Adipocyte (in vitro differentiated cells): ENCODE data around the gene CPXM2.

Experiments used
- DNase-seq: peaks from one replicate; pipeline ENCODE4 v3.0.0-alpha.2; 2015; ENCODE audit warnings: low read depth
- H3K27me3 ChIP-seq: replicated peaks from 2 replicates; pipeline ENCODE4 v1.7.0; 2013; ENCODE audit warnings: mild to moderate bottlenecking, low read length, moderate library complexity; ENCODE audit not compliant: control insufficient read depth, insufficient read depth
- H3K36me3 ChIP-seq: 2 replicates; pipeline ENCODE4 v1.7.0; 2013; ENCODE audit warnings: low read length, mild to moderate bottlenecking, moderate library complexity; ENCODE audit not compliant: control insufficient read depth, insufficient read depth, severe bottlenecking
- H3K4me1 ChIP-seq: 2 replicates; pipeline ENCODE4 v1.7.0; 2013; ENCODE audit warnings: mild to moderate bottlenecking, low read length, moderate library complexity; ENCODE audit not compliant: control insufficient read depth, insufficient read depth
- H3K4me3 ChIP-seq: 2 replicates; pipeline ENCODE4 v1.7.0; 2013; ENCODE audit warnings: mild to moderate bottlenecking, low read length, moderate library complexity
- H3K9ac ChIP-seq: 2 replicates; pipeline ENCODE4 v1.7.0; 2013; ENCODE audit warnings: mild to moderate bottlenecking, low read length, moderate library complexity
- H3K9me3 ChIP-seq: 2 replicates; pipeline ENCODE4 v1.7.0; 2013; ENCODE audit warnings: mild to moderate bottlenecking, low read length, moderate library complexity; ENCODE audit not compliant: control insufficient read depth

The CPXM2 gene

GRCh38 chr10:123891144-123892071 is at the start of gene CPXM2:
Gene CPXM2, minus strand, starts transcription at chr10:123891807. Its CDS starts 148 bp downstream, at chr10:123891659.
- Histone ChIP-seq H3K4me1 (peaks cover 20% of the 10 kb centered on the region), H3K9me3 (no peaks in the 10 kb centered on the region), H3K27me3 (peaks cover 6% of the 10 kb centered on the region), H3K9ac (peak within 1 kb of the TSS; percentile 25), H3K36me3 (no peaks in the 10 kb centered on the region), H3K4me3 (peak within 1 kb of the TSS; percentile 50)
- DNase-seq, result peak; percentile 54

DNA sequence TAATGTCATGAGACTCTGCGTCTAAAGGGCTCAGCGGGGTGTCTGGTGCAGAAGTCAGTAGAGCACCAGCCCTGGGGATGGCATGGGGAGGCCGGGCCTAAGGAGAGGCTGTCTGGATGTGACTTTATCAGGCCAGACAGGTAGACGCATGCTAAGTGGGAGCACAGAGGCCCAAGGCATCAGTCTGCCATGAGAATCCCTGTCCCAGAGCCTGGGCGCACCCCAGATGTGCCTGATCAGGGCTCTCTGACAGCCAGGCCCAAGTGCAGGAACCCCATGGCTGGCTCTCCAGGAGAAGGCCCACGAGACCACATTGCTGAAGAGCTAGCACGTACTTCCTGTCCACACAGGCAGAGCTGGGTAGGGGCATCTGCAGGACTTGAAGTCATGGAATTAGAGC is 48.0 kb upstream of the CPXM2 start:
- H3K36me3 ChIP-seq, result no peaks in the 10 kb centered on the region
- DNase-seq, result no peak
- no peaks in the 10 kb centered on the region for H3K9me3 ChIP-seq
- H3K27me3 ChIP-seq, result no peaks in the 10 kb centered on the region
- no peak overlapping the region for H3K9ac ChIP-seq
- no peak overlapping the region for H3K4me3 ChIP-seq
- H3K4me1 ChIP-seq, result peaks cover 7% of the 10 kb centered on the region

DNA sequence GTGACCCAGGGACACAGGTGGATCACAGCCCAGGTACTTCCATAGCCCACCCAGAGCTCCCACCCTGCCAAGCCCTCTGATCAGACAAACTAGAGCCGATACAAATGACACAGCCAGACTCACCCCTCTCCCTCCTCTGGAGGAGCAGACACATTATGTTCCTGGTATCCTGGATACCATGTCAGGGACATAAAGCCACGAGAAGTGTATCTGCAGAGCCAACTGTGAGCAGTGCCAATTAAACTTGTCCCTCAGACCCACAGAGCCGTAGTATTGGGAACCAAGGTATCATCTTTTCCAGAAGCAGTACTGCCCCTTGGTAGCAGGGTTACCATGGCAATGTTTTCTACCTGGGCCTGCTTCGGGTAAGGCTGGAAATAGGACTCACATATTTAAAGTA is 47.3 kb upstream of the CPXM2 start:
- Histone ChIP-seq H3K4me3 (no peak overlapping the region), H3K9me3 (no peaks in the 10 kb centered on the region), H3K27me3 (no peaks in the 10 kb centered on the region), H3K4me1 (peaks cover 7% of the 10 kb centered on the region), H3K9ac (no peak overlapping the region), H3K36me3 (no peaks in the 10 kb centered on the region)
- DNase-seq, result no peak

DNA sequence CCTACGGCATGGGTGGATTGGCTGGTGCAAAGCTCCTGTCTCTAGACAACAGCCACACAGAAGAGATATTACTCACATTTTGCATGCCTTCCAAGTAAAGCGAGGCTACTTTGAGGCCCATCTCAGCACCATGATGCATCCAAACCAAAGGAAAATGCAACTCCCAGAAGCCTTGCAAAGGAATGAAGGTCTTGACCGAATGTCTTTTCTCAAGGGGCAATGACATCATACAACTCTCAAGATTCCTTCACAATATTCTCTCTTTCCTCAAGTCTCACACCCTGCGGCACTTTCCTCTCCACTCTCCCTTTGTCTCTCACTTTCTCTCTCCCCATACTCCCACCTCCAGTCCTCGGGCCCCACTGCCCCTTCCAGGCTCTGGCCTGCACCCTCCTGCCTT is 44.8 kb upstream of the CPXM2 start:
- H3K27me3 ChIP-seq, result no peaks in the 10 kb centered on the region
- H3K4me3 ChIP-seq, result no peak overlapping the region
- H3K36me3 ChIP-seq, result no peaks in the 10 kb centered on the region
- DNase-seq, result no peak
- no peak overlapping the region for H3K9ac ChIP-seq
- peaks cover 7% of the 10 kb centered on the region for H3K4me1 ChIP-seq
- no peaks in the 10 kb centered on the region for H3K9me3 ChIP-seq

DNA sequence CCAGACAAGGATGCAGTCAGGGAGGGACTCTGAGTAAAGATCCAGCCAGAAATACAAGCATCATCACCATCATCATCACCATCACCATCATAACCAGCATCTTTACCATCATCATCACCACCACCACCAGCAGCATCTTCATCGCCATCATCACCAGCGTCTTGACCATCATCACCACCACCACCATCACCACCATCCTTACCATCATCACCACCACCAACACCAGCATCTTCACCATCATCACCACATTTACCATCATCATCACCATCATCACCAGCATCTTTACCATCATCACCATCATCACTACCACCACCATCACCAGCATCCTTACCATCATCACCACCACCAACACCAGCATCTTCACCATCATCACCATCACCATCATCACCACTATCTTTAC is 44.1 kb upstream of the CPXM2 start:
- Histone ChIP-seq H3K4me1 (peaks cover 13% of the 10 kb centered on the region), H3K36me3 (no peaks in the 10 kb centered on the region), H3K27me3 (no peaks in the 10 kb centered on the region), H3K9me3 (no peaks in the 10 kb centered on the region), H3K9ac (no peak overlapping the region), H3K4me3 (no peak overlapping the region)
- DNase-seq, result no peak

DNA sequence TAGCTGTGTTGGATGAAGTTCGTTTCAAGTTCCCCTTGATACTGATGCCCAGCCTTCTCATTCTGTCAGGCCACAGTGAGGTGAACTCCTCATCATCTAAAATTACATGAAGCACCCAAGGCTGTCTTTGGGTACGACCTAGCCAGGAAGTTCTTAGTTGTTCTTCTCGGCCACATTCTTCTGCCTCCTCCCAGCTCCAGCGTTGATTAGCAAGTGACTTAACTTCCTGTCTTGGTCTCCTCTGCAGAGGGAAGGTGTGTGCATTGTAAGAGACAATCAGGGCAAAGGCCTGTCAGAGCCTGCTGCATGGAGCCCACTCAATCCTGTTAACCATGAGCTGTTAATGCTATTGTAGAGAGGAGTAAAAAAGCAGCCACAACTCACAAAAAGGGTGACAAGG is 43.2 kb upstream of the CPXM2 start:
- H3K9ac ChIP-seq, result no peak overlapping the region
- H3K4me1 ChIP-seq, result peaks cover 21% of the 10 kb centered on the region
- no peaks in the 10 kb centered on the region for H3K9me3 ChIP-seq
- H3K36me3 ChIP-seq, result no peaks in the 10 kb centered on the region
- DNase-seq, result no peak
- no peaks in the 10 kb centered on the region for H3K27me3 ChIP-seq
- H3K4me3 ChIP-seq, result no peak overlapping the region

- Histone ChIP-seq H3K4me1 (peaks cover 24% of the 10 kb centered on the region), H3K4me3 (peak overlapping the region; percentile 14), H3K9me3 (peaks cover 7% of the 10 kb centered on the region), H3K36me3 (no peaks in the 10 kb centered on the region), H3K9ac (peak overlapping the region; percentile 27), H3K27me3 (no peaks in the 10 kb centered on the region)
- peak; percentile 85 for DNase-seq
Observed at GRCh38 chr10:123930340-123931001, 38.9 kb upstream of the CPXM2 start.

DNA sequence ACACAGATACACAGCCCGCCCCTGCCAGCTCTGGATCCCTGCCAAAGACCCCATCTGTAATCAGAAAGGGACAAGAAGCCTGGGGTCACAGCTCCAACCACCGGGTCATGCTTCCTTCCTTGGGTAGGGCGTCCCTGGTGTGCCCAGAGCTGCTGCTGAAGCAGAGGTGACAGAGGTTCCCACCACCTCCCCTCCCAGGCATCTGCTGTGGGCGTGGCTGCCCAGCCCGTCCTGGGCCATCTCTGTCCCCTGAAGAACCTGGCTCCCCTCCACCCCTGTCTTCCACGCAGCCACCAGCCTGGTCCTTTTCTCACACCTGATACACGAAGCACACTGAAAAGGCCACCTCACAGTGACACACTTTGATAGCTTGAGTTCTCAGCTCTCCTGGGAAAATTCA is 38.2 kb upstream of the CPXM2 start:
- Histone ChIP-seq H3K36me3 (no peaks in the 10 kb centered on the region), H3K9ac (peak overlapping the region; percentile 27), H3K9me3 (peaks cover 7% of the 10 kb centered on the region), H3K4me1 (peaks cover 24% of the 10 kb centered on the region), H3K4me3 (peak overlapping the region; percentile 6), H3K27me3 (no peaks in the 10 kb centered on the region)
- no peak for DNase-seq

GRCh38 chr10:123928427-123928826 is 36.8 kb upstream of the CPXM2 start:
- Histone ChIP-seq H3K27me3 (peaks cover 4% of the 10 kb centered on the region), H3K36me3 (no peaks in the 10 kb centered on the region), H3K4me3 (no peak overlapping the region), H3K9ac (no peak overlapping the region), H3K4me1 (peaks cover 24% of the 10 kb centered on the region), H3K9me3 (peaks cover 7% of the 10 kb centered on the region)
- DNase-seq, result no peak

- H3K27me3 ChIP-seq, result peaks cover 5% of the 10 kb centered on the region
- no peak overlapping the region for H3K4me3 ChIP-seq
- H3K9me3 ChIP-seq, result peaks cover 8% of the 10 kb centered on the region
- DNase-seq, result peak; percentile 24
- H3K36me3 ChIP-seq, result no peaks in the 10 kb centered on the region
- peaks cover 24% of the 10 kb centered on the region for H3K4me1 ChIP-seq
- H3K9ac ChIP-seq, result no peak overlapping the region
Observed at GRCh38 chr10:123926401-123927264, 35.0 kb upstream of the CPXM2 start.

DNA sequence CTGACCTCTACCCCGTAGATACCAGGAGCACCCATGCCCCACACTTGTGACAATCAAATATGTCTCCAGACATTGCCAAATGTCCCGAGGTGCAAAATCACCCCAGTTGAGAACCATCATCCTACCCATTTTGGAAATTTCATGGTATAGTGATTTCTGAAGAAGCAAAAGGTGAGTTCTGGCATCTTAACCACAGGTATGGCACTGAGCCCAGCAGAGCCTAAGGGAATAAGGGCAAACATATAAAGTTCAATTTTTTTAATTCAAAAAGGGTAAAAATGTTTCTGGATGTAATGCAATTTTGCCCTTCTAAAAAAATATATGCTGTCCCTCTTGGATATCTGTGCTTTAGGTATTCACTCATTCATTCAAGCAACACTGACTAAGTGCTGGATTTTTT is 30.5 kb upstream of the CPXM2 start:
- Histone ChIP-seq H3K36me3 (no peaks in the 10 kb centered on the region), H3K9ac (no peak overlapping the region), H3K9me3 (peaks cover 39% of the 10 kb centered on the region), H3K4me1 (peaks cover 6% of the 10 kb centered on the region), H3K4me3 (no peak overlapping the region), H3K27me3 (peaks cover 14% of the 10 kb centered on the region)
- DNase-seq, result no peak
